Activated naive CD8-positive, alpha-beta T cell treated with anti-CD3 and anti-CD28 coated beads, Interleukin-2, amount 50 U/mL, for 24 hours (primary cell): ENCODE measurements around the gene HVCN1.

Source experiments
- ATAC-seq: fragments of 150-1000 bp; cut with Tn5 transposase; one replicate; pipeline ENCODE4 v1.10.0; 2021
- DNase-seq: peaks from one replicate; pipeline ENCODE4 v3.0.0; 2021
- H3K27ac Mint-ChIP-seq: one replicate; pipeline ENCODE4 v1.8.0; 2021; ENCODE audit warnings: mild to moderate bottlenecking, mixed read lengths
- H3K27me3 Mint-ChIP-seq: one replicate; pipeline ENCODE4 v1.8.0; 2021; ENCODE audit warnings: mixed read lengths
- H3K36me3 Mint-ChIP-seq: one replicate; pipeline ENCODE4 v1.8.0; 2021; ENCODE audit warnings: low read depth, mixed read lengths
- H3K4me1 Mint-ChIP-seq: one replicate; pipeline ENCODE4 v1.8.0; 2021; ENCODE audit warnings: mixed read lengths
- H3K4me3 Mint-ChIP-seq: one replicate; pipeline ENCODE4 v1.8.0; 2021; ENCODE audit warnings: mild to moderate bottlenecking, moderate library complexity, mixed read lengths
- H3K9me3 Mint-ChIP-seq: one replicate; pipeline ENCODE4 v1.8.0; 2021; ENCODE audit warnings: mixed read lengths

Gene HVCN1

DNA sequence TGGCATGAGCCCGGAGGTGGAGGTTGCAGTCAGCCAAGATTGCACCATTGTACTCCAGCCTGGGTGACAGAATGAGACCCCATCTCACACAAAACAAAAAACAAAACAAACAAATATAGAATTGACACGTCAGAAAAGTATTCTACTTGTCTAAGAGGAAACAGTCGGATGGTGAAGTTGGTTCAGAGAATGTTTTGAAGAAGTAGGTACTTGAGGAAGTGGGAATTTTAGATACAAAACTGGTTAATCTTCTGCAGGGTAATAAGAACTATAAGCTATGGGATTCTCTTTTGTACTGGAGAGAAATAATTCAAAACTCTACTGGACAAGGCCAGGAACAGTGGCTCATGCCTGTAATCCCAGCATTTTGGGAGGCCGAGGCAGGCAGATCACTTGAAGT is 89.6 kb downstream of the HVCN1 start:
- ATAC-seq, result no peak
- Mint-ChIP-seq H3K4me3 (no peak overlapping the region), H3K27me3 (no peaks in the 10 kb centered on the region), H3K4me1 (peaks cover 8% of the 10 kb centered on the region), H3K36me3 (no peaks in the 10 kb centered on the region), H3K27ac (no peak overlapping the region), H3K9me3 (no peaks in the 10 kb centered on the region)
- no peak for DNase-seq
